ENCODE results near the gene TAS1R2.
"Not testable (repeated sequence)": the region's sequence is repeated elsewhere in the genome, so short reads cannot be mapped to it uniquely, and the experiment has no call there.

Gene TAS1R2

DNA sequence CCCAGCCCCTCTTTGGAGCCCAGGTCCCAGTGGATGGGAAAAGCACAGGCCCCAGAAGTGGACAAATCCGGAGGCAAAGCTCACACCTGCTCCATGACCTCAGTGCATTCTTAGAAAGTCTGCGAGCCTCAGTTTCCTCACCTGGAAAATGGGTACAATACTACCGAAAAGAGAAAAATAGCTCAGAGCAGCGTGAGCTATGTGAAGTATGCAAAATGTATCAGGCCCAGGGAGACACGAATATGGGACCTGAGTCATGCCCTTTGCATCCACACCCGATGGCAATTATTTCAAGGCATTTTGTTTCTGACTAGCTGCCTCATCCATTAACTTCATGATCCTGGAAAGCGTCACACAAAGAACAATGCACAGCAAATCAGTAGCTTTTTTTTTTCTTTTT lies 33.7 kb upstream of the TAS1R2 start:
- TF ChIP-seq, protein P1, sequence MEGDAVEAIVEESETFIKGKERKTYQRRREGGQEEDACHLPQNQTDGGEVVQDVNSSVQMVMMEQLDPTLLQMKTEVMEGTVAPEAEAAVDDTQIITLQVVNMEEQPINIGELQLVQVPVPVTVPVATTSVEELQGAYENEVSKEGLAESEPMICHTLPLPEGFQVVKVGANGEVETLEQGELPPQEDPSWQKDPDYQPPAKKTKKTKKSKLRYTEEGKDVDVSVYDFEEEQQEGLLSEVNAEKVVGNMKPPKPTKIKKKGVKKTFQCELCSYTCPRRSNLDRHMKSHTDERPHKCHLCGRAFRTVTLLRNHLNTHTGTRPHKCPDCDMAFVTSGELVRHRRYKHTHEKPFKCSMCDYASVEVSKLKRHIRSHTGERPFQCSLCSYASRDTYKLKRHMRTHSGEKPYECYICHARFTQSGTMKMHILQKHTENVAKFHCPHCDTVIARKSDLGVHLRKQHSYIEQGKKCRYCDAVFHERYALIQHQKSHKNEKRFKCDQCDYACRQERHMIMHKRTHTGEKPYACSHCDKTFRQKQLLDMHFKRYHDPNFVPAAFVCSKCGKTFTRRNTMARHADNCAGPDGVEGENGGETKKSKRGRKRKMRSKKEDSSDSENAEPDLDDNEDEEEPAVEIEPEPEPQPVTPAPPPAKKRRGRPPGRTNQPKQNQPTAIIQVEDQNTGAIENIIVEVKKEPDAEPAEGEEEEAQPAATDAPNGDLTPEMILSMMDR (IDR thresholded peaks at IDR 0.05; ENCODE audit: extremely low read depth, insufficient read depth, missing control alignments) = no peak
- in situ Hi-C loops (cut with MboI; ENCODE audit: low pct_unique_long_range_greater_than_20kb, low sequenced_read_pairs, unreplicated experiment) = no loop called here
- DNase-seq (ENCODE audit: low spot score) = no peak

DNA sequence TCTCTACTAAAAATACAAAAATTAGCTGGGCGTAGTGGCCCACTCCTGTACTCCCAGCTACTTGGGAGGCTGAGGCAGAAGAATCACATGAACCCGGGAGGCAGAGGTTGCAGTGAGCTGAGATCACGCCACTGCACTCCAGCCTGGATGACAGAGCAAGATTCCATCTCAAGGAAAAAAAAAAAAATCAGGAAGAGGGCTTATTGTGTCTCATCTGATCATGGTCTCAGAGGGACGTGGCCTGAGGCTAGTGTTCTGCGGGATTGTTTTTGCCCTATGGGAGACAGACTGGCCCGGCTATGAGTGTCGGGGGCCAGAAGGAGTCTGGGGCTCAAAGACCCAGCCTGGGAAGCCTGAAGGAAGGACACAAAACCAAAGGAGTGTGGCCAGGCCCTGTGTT lies 32.4 kb upstream of the TAS1R2 start:
- DNase-seq (ENCODE audit: low spot score); in situ Hi-C loops (cut with MboI; ENCODE audit: low pct_unique_long_range_greater_than_20kb, low sequenced_read_pairs, unreplicated experiment): not testable (repeated sequence)

DNA sequence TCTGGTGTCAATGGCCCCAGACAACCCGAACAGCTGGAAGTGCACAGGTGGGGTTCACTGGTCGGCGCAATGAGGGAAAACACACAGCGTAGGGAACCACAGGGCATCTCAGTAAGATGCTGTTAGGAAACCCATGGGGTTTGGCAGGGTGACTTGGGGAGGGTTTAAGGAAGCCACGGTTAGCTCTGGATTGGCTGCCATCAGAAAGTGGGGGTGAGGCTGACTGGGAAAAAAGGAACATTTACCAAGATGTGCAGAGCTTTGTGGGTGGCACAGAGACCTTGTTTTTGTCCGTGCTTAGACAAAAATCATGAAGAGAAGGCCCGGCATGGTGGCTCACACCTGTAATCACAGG lies 31.9 kb upstream of the TAS1R2 start:
- DNase-seq (ENCODE audit: low spot score) = no peak
- in situ Hi-C loops (cut with MboI; ENCODE audit: low pct_unique_long_range_greater_than_20kb, low sequenced_read_pairs, unreplicated experiment) = no loop called here
- TF ChIP-seq, protein P1 (IDR thresholded peaks at IDR 0.05; ENCODE audit: extremely low read depth, insufficient read depth, missing control alignments) = no peak

DNA sequence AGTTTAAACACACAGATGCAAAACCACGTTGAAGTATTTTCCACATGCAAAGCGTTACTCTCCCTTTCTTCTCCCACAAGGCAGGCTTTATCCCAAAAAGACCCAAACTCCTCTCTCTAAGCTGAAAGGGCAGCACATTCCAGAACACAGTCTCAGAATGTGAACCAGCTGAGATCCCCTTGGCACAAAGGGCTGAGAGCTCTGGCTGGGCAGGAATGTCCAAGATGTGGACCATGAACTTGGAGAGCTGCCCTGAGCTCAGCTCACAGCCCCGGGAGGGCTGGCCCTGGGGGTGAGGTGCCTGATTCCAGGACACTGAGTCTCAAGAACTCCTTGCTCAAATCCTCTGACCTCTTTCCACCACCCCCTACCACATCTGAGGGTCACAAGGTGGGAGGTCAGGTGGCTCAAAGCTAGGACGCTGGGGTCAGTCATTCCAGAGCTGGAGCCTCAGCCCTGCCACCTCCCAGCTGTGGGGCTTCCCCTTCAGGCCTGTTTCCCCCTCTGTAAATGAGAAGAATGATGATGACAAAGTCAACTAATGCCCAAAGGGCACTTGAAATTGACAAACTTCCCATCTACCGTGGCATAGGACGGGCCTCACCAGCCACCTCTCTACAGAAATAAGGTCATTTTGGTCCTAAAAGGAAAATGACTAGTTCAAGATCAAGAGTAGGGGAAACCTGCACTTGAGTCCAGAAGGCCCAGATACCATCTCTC lies 31.4 kb upstream of the TAS1R2 start:
- TF ChIP-seq, protein P1 (IDR thresholded peaks at IDR 0.05; ENCODE audit: extremely low read depth, insufficient read depth, missing control alignments) = no peak
- no peak for DNase-seq (ENCODE audit: low spot score)

DNA sequence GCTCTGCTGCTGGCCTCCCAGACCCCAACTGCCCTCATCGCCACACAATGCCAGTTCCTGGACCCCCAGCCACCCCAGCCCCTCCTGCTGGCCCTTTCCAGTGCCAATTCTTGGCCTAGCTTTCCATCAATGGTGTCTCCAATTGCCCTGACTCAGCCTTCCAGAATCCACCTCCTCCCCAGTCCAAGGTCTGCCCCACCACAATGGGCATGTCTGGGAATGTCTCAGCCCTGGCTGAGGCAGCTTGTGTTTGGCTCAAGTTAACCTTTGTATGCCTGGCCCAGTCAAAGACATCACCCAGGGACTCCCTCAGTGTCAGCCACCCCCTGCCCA lies 26.5 kb upstream of the TAS1R2 start:
- no peak for DNase-seq (ENCODE audit: low spot score)
- TF ChIP-seq, protein P1 (IDR thresholded peaks at IDR 0.05; ENCODE audit: extremely low read depth, insufficient read depth, missing control alignments) = no peak
- in situ Hi-C loops (cut with MboI; ENCODE audit: low pct_unique_long_range_greater_than_20kb, low sequenced_read_pairs, unreplicated experiment) = no loop called here

More for the DNA sequence above, 31.4 kb upstream of the TAS1R2 start:
- in situ Hi-C loops (cut with MboI; ENCODE audit: low pct_unique_long_range_greater_than_20kb, low sequenced_read_pairs, unreplicated experiment) = no loop called here

DNA sequence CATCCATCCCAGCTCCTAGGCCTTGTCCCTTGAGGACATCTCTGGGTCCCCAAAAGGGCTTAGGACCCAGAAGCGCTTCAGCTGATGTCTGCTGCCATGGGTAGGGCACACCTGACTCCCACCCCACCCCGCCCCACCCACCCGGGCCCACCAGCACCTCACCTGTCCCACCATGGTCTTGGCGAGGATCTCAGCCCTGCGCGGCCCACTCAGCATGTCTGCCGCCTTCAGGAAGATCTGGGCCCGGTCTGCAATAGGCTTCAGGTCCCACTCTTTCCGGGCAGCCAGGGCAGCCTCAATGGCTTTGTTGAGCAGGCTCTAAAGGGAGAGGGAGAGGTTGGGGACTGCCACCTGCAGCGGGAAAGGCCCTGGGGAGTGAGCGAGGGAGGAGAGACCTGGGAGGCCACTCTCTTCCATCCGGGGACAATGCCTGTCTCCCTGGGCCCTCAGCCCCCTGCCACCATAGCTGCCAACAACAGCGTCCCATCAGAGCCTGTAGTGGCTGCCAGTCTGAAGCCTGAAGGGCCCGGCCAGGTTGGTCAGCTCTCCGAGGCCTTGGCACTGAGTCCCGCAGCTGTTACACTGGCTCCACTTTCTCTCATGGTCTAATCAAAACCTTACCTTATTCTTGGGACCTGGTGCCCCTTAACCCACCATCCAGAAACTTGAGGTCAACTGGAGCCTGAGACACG lies 26.0 kb upstream of the TAS1R2 start:
- no peak for DNase-seq (ENCODE audit: low spot score)
- in situ Hi-C loops (cut with MboI; ENCODE audit: low pct_unique_long_range_greater_than_20kb, low sequenced_read_pairs, unreplicated experiment) = no loop called here
- TF ChIP-seq, protein P1 (IDR thresholded peaks at IDR 0.05; ENCODE audit: extremely low read depth, insufficient read depth, missing control alignments) = no peak

DNA sequence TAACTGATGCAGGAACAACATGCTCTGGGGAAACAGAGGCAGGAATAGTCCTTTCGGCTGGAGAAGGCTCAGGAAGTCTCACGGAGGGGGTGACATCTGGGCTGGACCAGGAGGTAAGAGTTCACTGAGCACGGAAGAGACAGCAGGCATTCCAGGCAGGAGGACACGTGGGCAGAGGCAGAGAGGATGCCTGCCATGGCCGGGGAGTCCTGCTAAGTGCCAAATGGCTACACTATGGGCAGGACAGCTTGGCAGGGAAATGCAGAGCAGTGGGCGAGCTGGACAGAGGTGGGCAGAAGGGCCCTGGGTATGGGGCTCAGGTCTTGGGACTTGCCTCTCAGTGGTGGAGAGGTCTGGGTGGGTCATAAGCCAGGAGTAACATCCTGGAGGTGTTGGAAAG lies 25.3 kb upstream of the TAS1R2 start:
- in situ Hi-C loops (cut with MboI; ENCODE audit: low pct_unique_long_range_greater_than_20kb, low sequenced_read_pairs, unreplicated experiment) = no loop called here
- DNase-seq (ENCODE audit: low spot score) = no peak
- TF ChIP-seq, protein P1 (IDR thresholded peaks at IDR 0.05; ENCODE audit: extremely low read depth, insufficient read depth, missing control alignments) = no peak
